Measurements from ENCODE around the gene MTMR8.

The MTMR8 gene

DNA sequence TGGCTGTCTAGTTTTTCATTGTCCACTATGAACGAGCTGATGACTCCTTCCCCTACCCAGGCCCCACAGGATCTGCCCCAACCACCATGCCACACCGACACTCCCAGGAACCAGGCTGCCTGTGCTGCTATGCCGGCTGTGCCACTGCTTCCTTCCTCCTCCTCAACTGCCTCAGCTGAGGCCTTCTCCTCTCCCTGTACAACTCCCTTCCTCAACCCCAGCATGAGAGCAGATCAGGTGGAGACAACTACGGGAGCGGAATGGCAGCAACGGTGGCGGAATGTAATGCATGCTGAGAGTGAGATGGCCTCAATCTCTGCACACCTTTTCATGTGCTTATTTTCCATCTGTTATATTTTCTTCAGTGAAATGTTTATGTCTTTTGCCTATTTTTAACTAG is 88.5 kb downstream of the MTMR8 start:
- H3K56ac ChIP-seq (ENCODE audit: low read length), result no peak overlapping the region
- no peak overlapping the region for H3K4me3 ChIP-seq (ENCODE audit: low read length)
- no peak overlapping the region for H2BK15ac ChIP-seq (replicated peaks; ENCODE audit: low read depth)
- H3K79me2 ChIP-seq (ENCODE audit: control insufficient read depth, insufficient read depth, low read length), result no peaks in the 10 kb centered on the region
- no peaks in the 10 kb centered on the region for H3K4me1 ChIP-seq (ENCODE audit: control insufficient read depth, low read depth, low read length)
- H3K36me3 ChIP-seq (ENCODE audit: control insufficient read depth, insufficient read depth, low read length), result no peaks in the 10 kb centered on the region
- no peak overlapping the region for H3K18ac ChIP-seq (ENCODE audit: low read length)
- no peaks in the 10 kb centered on the region for H3K27me3 ChIP-seq (ENCODE audit: insufficient read depth, low read length, poor library complexity)
- no peak overlapping the region for H2AK5ac ChIP-seq (ENCODE audit: low read length)
- H3K4ac ChIP-seq (ENCODE audit: low read depth, low read length), result no peak overlapping the region
- no peak overlapping the region for H3K4me2 ChIP-seq (ENCODE audit: low read length)
- no peak overlapping the region for H3K23ac ChIP-seq (ENCODE audit: low read length)
- no peak overlapping the region for H4K8ac ChIP-seq (ENCODE audit: low read depth, low read length)
- no peak overlapping the region for H2BK120ac ChIP-seq (ENCODE audit: low read depth, low read length)
- H3K79me1 ChIP-seq (ENCODE audit: low read length), result no peaks in the 10 kb centered on the region
- no CpG with 5 or more reads among the region's 7 CpGs for WGBS (ENCODE audit: extremely low coverage, insufficient coverage, low lambda C conversion rate)
- H3K9ac ChIP-seq (ENCODE audit: low read length), result no peak overlapping the region
- DNase-seq, result no peak
- no peak overlapping the region for H4K5ac ChIP-seq (ENCODE audit: low read length)
- no peak overlapping the region for H2BK5ac ChIP-seq (ENCODE audit: low read length)
- no peak overlapping the region for H3K27ac ChIP-seq (ENCODE audit: low read depth, low read length)

DNA sequence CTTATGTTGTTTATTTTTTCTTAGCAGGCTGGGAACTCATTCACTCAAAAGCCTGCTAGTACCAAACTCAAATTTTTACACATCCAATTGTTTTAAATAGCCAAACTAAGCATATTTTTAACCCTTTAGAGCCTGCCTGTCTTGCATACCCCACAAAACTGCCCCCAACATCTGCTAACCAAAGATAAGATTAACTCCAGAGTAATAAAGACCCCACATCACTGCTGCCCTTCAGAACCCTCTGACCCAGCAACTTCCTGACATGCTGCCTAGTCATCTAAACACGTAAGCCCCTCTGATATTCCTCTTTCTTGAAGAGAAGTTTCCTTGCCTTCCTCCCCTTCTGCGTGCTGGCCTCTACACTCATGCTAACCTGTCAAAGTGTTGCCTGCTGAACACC is 104.1 kb downstream of the MTMR8 start:
- DNase-seq, result no peak
- no peak overlapping the region for H2BK5ac ChIP-seq (ENCODE audit: low read length)
- no peaks in the 10 kb centered on the region for H3K36me3 ChIP-seq (ENCODE audit: control insufficient read depth, insufficient read depth, low read length)
- no peak overlapping the region for H2BK15ac ChIP-seq (replicated peaks; ENCODE audit: low read depth)
- H3K23ac ChIP-seq (ENCODE audit: low read length), result no peak overlapping the region
- H4K8ac ChIP-seq (ENCODE audit: low read depth, low read length), result no peak overlapping the region
- H3K4me3 ChIP-seq (ENCODE audit: low read length), result no peak overlapping the region
- H3K4ac ChIP-seq (ENCODE audit: low read depth, low read length), result no peak overlapping the region
- no peak overlapping the region for H4K5ac ChIP-seq (ENCODE audit: low read length)
- H2AK5ac ChIP-seq (ENCODE audit: low read length), result no peak overlapping the region
- H3K79me1 ChIP-seq (ENCODE audit: low read length), result no peaks in the 10 kb centered on the region
- H2BK120ac ChIP-seq (ENCODE audit: low read depth, low read length), result no peak overlapping the region
- no peak overlapping the region for H3K56ac ChIP-seq (ENCODE audit: low read length)
- H3K4me1 ChIP-seq (ENCODE audit: control insufficient read depth, low read depth, low read length), result no peaks in the 10 kb centered on the region
- H3K27me3 ChIP-seq (ENCODE audit: insufficient read depth, low read length, poor library complexity), result no peaks in the 10 kb centered on the region
- no peak overlapping the region for H3K27ac ChIP-seq (ENCODE audit: low read depth, low read length)
- H3K79me2 ChIP-seq (ENCODE audit: control insufficient read depth, insufficient read depth, low read length), result no peaks in the 10 kb centered on the region
- WGBS (ENCODE audit: extremely low coverage, insufficient coverage, low lambda C conversion rate), result no CpG with 5 or more reads among the region's 2 CpGs
- no peak overlapping the region for H3K9ac ChIP-seq (ENCODE audit: low read length)
- H3K18ac ChIP-seq (ENCODE audit: low read length), result no peak overlapping the region
- no peak overlapping the region for H3K4me2 ChIP-seq (ENCODE audit: low read length)

DNA sequence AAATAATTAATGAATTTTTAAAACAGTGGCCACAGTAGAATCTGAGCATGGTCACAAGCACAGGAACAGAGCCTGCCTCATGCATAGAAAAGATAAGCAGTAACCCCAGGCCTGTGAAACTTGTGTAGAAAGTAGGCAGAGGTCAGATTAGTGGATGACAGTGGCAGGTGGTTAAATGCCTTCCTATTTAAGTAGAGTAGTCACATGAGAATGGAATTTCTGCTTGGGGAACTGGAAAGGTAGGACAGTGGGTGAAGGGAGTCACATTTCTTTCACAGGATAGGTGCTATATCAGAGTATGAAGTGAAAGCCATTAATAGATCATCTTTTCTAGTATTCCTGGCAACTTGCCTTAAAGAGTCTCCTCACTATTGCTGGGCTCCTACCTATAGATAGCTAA is 130.0 kb downstream of the MTMR8 start:
- no peak overlapping the region for H3K18ac ChIP-seq (ENCODE audit: low read length)
- H3K9ac ChIP-seq (ENCODE audit: low read length), result no peak overlapping the region
- H3K27ac ChIP-seq (ENCODE audit: low read depth, low read length), result no peak overlapping the region
- H3K36me3 ChIP-seq (ENCODE audit: control insufficient read depth, insufficient read depth, low read length), result no peaks in the 10 kb centered on the region
- H3K4me2 ChIP-seq (ENCODE audit: low read length), result no peak overlapping the region
- no peak overlapping the region for H2BK5ac ChIP-seq (ENCODE audit: low read length)
- H3K4me1 ChIP-seq (ENCODE audit: control insufficient read depth, low read depth, low read length), result no peaks in the 10 kb centered on the region
- no peak overlapping the region for H3K23ac ChIP-seq (ENCODE audit: low read length)
- peak; percentile 2 for DNase-seq
- H4K8ac ChIP-seq (ENCODE audit: low read depth, low read length), result no peak overlapping the region
- no peak overlapping the region for H2BK120ac ChIP-seq (ENCODE audit: low read depth, low read length)
- no peak overlapping the region for H3K4me3 ChIP-seq (ENCODE audit: low read length)
- H2AK5ac ChIP-seq (ENCODE audit: low read length), result no peak overlapping the region
- H3K4ac ChIP-seq (ENCODE audit: low read depth, low read length), result no peak overlapping the region
- H3K27me3 ChIP-seq (ENCODE audit: insufficient read depth, low read length, poor library complexity), result no peaks in the 10 kb centered on the region
- H2BK15ac ChIP-seq (replicated peaks; ENCODE audit: low read depth), result no peak overlapping the region
- H3K79me2 ChIP-seq (ENCODE audit: control insufficient read depth, insufficient read depth, low read length), result no peaks in the 10 kb centered on the region
- H3K56ac ChIP-seq (ENCODE audit: low read length), result no peak overlapping the region
- no peak overlapping the region for H4K5ac ChIP-seq (ENCODE audit: low read length)
- H3K79me1 ChIP-seq (ENCODE audit: low read length), result no peaks in the 10 kb centered on the region

DNA sequence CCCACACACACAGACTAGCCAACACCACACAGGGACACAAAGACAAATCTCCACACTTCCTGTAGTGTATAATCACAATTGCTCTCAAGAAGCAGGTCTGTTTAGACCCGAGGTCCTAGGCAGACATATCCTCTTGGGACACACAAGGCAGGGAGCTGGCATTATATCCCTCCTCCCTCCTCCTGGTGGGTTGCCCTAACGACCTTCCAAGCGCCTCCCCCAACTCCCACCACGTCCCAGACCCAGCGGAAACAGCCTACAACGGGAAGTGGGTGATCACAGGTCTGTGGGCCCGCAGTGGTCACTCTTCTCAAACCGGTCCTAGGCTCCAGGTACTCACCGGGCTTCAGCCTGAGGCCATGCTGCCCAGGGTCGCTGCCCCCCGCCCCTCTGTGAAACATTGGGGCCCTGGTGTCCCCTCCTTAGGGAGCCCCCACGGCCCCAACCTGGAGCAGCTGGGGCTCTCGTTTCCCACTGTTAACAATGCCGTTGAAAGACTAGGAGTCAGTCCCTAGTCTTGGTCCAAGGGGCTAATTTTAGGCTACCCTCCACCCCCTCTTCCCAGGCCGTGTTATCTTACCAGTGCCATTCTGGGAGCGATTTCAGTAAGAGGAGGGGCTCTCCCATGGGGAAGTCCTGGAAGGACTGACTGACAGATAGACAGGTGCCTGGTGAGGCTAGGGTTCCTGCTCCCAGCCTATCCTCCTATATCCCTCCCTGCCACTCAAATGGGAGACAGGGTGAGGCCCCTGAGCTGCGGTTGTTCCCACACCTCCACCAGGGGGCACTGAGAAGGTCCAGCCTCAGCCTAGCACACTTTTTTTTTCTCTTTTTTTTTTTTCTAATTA is 164.9 kb downstream of the MTMR8 start, which contains the start of gene ASB12:
TSS of gene ASB12 (minus strand) at position 485 of the 848 bp plus-strand sequence. CDS start 4,957 bp downstream, outside the sequence.
- H3K27ac ChIP-seq (ENCODE audit: low read depth, low read length), result no peak within 1 kb of the TSS
- H3K56ac ChIP-seq (ENCODE audit: low read length), result no peak within 1 kb of the TSS
- no peak within 1 kb of the TSS for H3K4ac ChIP-seq (ENCODE audit: low read depth, low read length)
- no peak within 1 kb of the TSS for H3K9ac ChIP-seq (ENCODE audit: low read length)
- no peak within 1 kb of the TSS for H3K18ac ChIP-seq (ENCODE audit: low read length)
- H2BK5ac ChIP-seq (ENCODE audit: low read length), result no peak within 1 kb of the TSS
- no peak within 1 kb of the TSS for H4K8ac ChIP-seq (ENCODE audit: low read depth, low read length)
- no peak within 1 kb of the TSS for H4K5ac ChIP-seq (ENCODE audit: low read length)
- no peaks in the 10 kb centered on the region for H3K36me3 ChIP-seq (ENCODE audit: control insufficient read depth, insufficient read depth, low read length)
- H3K79me2 ChIP-seq (ENCODE audit: control insufficient read depth, insufficient read depth, low read length), result no peaks in the 10 kb centered on the region
- WGBS (ENCODE audit: extremely low coverage, insufficient coverage, low lambda C conversion rate), result no CpG with 5 or more reads among the region's 17 CpGs
- no peaks in the 10 kb centered on the region for H3K4me1 ChIP-seq (ENCODE audit: control insufficient read depth, low read depth, low read length)
- no peak for DNase-seq
- no peak within 1 kb of the TSS for H3K23ac ChIP-seq (ENCODE audit: low read length)
- no peak within 1 kb of the TSS for H3K4me2 ChIP-seq (ENCODE audit: low read length)
- H3K4me3 ChIP-seq (ENCODE audit: low read length), result no peak within 1 kb of the TSS
- no peaks in the 10 kb centered on the region for H3K79me1 ChIP-seq (ENCODE audit: low read length)
- no peak within 1 kb of the TSS for H2BK120ac ChIP-seq (ENCODE audit: low read depth, low read length)
- no peak within 1 kb of the TSS for H2AK5ac ChIP-seq (ENCODE audit: low read length)
- H3K27me3 ChIP-seq (ENCODE audit: insufficient read depth, low read length, poor library complexity), result no peaks in the 10 kb centered on the region
- no peak within 1 kb of the TSS for H2BK15ac ChIP-seq (replicated peaks; ENCODE audit: low read depth)

DNA sequence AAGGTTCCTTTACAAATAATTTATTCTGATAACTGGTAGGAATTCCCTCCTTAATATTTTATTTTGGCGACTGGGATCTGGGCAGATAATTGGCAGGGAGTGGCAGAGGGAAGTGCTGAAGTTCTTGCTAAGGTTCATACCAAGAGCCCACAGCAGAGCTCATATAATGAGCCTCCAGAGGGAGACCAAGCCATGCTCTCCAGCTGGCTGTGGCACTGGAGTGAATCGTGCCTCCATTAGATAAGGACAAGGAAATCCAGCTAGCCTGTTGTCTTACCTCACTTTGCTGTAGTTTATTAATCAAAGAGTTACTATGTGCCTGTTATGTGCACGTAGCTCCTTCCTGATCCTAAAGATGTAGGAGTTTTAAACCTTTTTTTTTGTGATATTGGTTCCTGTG is 166.1 kb downstream of the MTMR8 start:
- Histone ChIP-seq H3K79me2 (ENCODE audit: control insufficient read depth, insufficient read depth, low read length) (no peaks in the 10 kb centered on the region), H3K9ac (ENCODE audit: low read length) (no peak overlapping the region), H2BK120ac (ENCODE audit: low read depth, low read length) (no peak overlapping the region), H4K8ac (ENCODE audit: low read depth, low read length) (no peak overlapping the region), H3K36me3 (ENCODE audit: control insufficient read depth, insufficient read depth, low read length) (no peaks in the 10 kb centered on the region), H3K4ac (ENCODE audit: low read depth, low read length) (no peak overlapping the region), H2AK5ac (ENCODE audit: low read length) (no peak overlapping the region), H3K23ac (ENCODE audit: low read length) (no peak overlapping the region), H2BK5ac (ENCODE audit: low read length) (no peak overlapping the region), H3K56ac (ENCODE audit: low read length) (no peak overlapping the region), H3K4me2 (ENCODE audit: low read length) (no peak overlapping the region), H4K5ac (ENCODE audit: low read length) (no peak overlapping the region), H3K18ac (ENCODE audit: low read length) (no peak overlapping the region), H3K79me1 (ENCODE audit: low read length) (no peaks in the 10 kb centered on the region), H3K27me3 (ENCODE audit: insufficient read depth, low read length, poor library complexity) (no peaks in the 10 kb centered on the region), H3K4me3 (ENCODE audit: low read length) (no peak overlapping the region), H3K27ac (ENCODE audit: low read depth, low read length) (no peak overlapping the region), H2BK15ac (replicated peaks; ENCODE audit: low read depth) (no peak overlapping the region), H3K4me1 (ENCODE audit: control insufficient read depth, low read depth, low read length) (no peaks in the 10 kb centered on the region)
- WGBS (ENCODE audit: extremely low coverage, insufficient coverage, low lambda C conversion rate), result no CpG with 5 or more reads among the region's 3 CpGs
- DNase-seq, result peak; percentile 22
